ENCODE data around the gene ZNF516. TPM values are rescaled to one million over a fixed set of nuclear protein-coding genes. Genes with fewer than 3 reads are reported as not detected.
"Not testable (repeated sequence)": the region's sequence is repeated elsewhere in the genome, so short reads cannot be mapped to it uniquely, and the experiment has no call there.

The ZNF516 gene, protein sequence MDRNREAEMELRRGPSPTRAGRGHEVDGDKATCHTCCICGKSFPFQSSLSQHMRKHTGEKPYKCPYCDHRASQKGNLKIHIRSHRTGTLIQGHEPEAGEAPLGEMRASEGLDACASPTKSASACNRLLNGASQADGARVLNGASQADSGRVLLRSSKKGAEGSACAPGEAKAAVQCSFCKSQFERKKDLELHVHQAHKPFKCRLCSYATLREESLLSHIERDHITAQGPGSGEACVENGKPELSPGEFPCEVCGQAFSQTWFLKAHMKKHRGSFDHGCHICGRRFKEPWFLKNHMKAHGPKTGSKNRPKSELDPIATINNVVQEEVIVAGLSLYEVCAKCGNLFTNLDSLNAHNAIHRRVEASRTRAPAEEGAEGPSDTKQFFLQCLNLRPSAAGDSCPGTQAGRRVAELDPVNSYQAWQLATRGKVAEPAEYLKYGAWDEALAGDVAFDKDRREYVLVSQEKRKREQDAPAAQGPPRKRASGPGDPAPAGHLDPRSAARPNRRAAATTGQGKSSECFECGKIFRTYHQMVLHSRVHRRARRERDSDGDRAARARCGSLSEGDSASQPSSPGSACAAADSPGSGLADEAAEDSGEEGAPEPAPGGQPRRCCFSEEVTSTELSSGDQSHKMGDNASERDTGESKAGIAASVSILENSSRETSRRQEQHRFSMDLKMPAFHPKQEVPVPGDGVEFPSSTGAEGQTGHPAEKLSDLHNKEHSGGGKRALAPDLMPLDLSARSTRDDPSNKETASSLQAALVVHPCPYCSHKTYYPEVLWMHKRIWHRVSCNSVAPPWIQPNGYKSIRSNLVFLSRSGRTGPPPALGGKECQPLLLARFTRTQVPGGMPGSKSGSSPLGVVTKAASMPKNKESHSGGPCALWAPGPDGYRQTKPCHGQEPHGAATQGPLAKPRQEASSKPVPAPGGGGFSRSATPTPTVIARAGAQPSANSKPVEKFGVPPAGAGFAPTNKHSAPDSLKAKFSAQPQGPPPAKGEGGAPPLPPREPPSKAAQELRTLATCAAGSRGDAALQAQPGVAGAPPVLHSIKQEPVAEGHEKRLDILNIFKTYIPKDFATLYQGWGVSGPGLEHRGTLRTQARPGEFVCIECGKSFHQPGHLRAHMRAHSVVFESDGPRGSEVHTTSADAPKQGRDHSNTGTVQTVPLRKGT
- total RNA-seq (100 to 1,000 TPM in 3 of 7 donors, 10 to 100 TPM in 4; 44.9 to 110 (median 99.9) TPM), polyA plus RNA-seq (10 to 100 TPM; 13.5 to 25.4 TPM)
- long read RNA-seq, donor 1, partial matches to known transcripts: 7 of 34 reads
- long read RNA-seq, donor 1, other reads (novel, unspliced or antisense): 27 of 34 reads
- long read RNA-seq, donor 2, partial matches to known transcripts: 0 of 4 reads
- long read RNA-seq, donor 2, other reads (novel, unspliced or antisense): 0 of 4 reads
- long read RNA-seq, donor 3, full-length matches to known transcripts: 5 of 60 reads
- long read RNA-seq, donor 3, partial matches to known transcripts: 38 of 60 reads
- long read RNA-seq, donor 3, other reads (novel, unspliced or antisense): 17 of 60 reads

DNA sequence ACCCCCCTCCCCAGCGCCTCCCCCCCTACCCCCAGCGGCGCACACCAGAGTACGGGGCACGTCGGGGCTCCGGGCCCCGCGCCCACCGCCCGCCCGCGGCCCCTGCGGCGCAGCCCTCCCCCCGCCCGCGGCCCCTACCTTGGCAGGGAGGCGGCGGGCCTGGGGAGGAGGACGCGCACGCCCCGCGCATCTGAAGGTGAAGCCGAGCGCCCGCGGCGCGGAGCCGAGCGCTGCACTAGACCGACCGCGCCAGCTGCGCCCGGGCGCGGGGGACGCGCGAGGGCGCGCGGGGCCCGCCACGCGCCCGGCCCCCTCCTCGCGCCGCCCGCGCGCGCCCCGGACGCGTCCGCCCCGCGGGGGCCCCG, at the start of gene ZNF516:
Gene ZNF516, minus strand, starts transcription at position 237 of the 365 bp plus-strand sequence. CDS start 52,188 bp downstream, outside the sequence.
- Histone ChIP-seq H3K27ac (peak within 1 kb of the TSS; percentile 80 to 91), H3K4me3 (peak within 1 kb of the TSS; percentile 70), H3K27me3 (no peaks in the 10 kb centered on the region), H3K4me1 (ENCODE audit: insufficient read depth) (no peaks in the 10 kb centered on the region), H3K9me3 (no peaks in the 10 kb centered on the region), H3K36me3 (no peaks in the 10 kb centered on the region)
- peak; percentile 62 to 80 (median 72) for DNase-seq
- TF ChIP-seq CTCF (IDR thresholded peaks at IDR 0.05): no peak
- no peak for TF ChIP-seq EP300 (IDR thresholded peaks at IDR 0.05)
- TF ChIP-seq POLR2A (IDR thresholded peaks at IDR 0.05): no peak
- WGBS, 3 donors: 0 to 1% (median 0%) methylated on average over 3 to 64 of the region's 64 CpGs
- intact Hi-C loops (cut with DNase I): loop anchor here in 1 of 4 donors (2.0 kb wide), 1 partner anchor 26 kb away; no protein-coding TSS in a partner anchor

DNA sequence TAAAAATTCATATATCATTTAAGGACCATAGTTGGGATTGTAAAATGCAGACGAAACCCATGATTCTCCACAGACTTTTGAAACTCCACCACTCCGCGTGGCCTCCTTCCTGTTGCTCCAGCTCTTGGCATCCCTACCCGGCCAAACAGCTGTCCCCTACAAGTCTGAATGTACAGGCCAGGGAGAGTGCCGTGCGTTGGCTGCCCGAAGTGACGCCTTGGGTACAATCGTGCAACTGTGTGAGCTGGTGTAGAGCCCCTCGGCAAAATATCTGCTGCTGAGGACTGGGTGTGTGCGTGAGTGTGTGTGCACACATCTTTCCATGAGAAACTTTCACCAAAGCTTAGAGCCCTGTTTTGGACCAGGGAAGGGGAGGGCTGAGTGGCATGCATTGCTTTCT, 43.8 kb upstream of the ZNF516 start:
- no peaks in the 10 kb centered on the region for H3K27me3 ChIP-seq

GRCh38 chr18:76537621-76538020, 42.6 kb upstream of the ZNF516 start:
- Histone ChIP-seq H3K36me3 (no peaks in the 10 kb centered on the region), H3K4me1 (ENCODE audit: insufficient read depth) (no peaks in the 10 kb centered on the region), H3K27ac (no peak overlapping the region), H3K9me3 (no peaks in the 10 kb centered on the region), H3K27me3 (no peaks in the 10 kb centered on the region), H3K4me3 (no peak overlapping the region)
- TF ChIP-seq EP300 (IDR thresholded peaks at IDR 0.05) (no peak), POLR2A (IDR thresholded peaks at IDR 0.05) (no peak), CTCF (IDR thresholded peaks at IDR 0.05) (no peak)
- DNase-seq: peak in 1 of 5 donors; percentile 3
- intact Hi-C loops (cut with DNase I): no loop called here
- WGBS, 3 donors: 91% methylated on average over 8 of the region's 8 CpGs

More for the DNA sequence above, 43.8 kb upstream of the ZNF516 start:
- intact Hi-C loops (cut with DNase I): no loop called here
- Histone ChIP-seq H3K27ac (no peak overlapping the region), H3K9me3 (no peaks in the 10 kb centered on the region), H3K36me3 (no peaks in the 10 kb centered on the region), H3K4me3 (no peak overlapping the region), H3K4me1 (ENCODE audit: insufficient read depth) (no peaks in the 10 kb centered on the region)
- peak in 1 of 5 donors; percentile 3 for DNase-seq
- no peak for TF ChIP-seq EP300 (IDR thresholded peaks at IDR 0.05)
- TF ChIP-seq POLR2A (IDR thresholded peaks at IDR 0.05): no peak
- TF ChIP-seq CTCF (IDR thresholded peaks at IDR 0.05): no peak
- 88 to 96% (median 92%) methylated on average over 11 of the region's 11 CpGs for WGBS, 3 donors

GRCh38 chr18:76536593-76536992, 41.6 kb upstream of the ZNF516 start:
- H3K27me3 ChIP-seq; intact Hi-C loops (cut with DNase I); H3K4me1 ChIP-seq (ENCODE audit: insufficient read depth); H3K9me3 ChIP-seq; H3K4me3 ChIP-seq; H3K36me3 ChIP-seq: not testable (repeated sequence)
- H3K27ac ChIP-seq: peak overlapping the region in 1 of 2 donors; percentile 48
- DNase-seq: peak in 1 of 5 donors; percentile 1
- WGBS, 3 donors: 91 to 95% (median 94%) methylated on average over 5 of the region's 5 CpGs
